GM21737 (cell line): ENCODE data around the gene RNF166.
"Not testable (repeated sequence)": the region's sequence is repeated elsewhere in the genome, so short reads cannot be mapped to it uniquely, and the experiment has no call there.

Experiments used
- ATAC-seq: cut with Tn5 transposase; IDR thresholded peaks from one replicate; pipeline ENCODE4 v1.9.1; 2021; ENCODE audit warnings: mild to moderate bottlenecking, moderate library complexity; ENCODE audit not compliant: unreplicated experiment

RNF166 gene

DNA sequence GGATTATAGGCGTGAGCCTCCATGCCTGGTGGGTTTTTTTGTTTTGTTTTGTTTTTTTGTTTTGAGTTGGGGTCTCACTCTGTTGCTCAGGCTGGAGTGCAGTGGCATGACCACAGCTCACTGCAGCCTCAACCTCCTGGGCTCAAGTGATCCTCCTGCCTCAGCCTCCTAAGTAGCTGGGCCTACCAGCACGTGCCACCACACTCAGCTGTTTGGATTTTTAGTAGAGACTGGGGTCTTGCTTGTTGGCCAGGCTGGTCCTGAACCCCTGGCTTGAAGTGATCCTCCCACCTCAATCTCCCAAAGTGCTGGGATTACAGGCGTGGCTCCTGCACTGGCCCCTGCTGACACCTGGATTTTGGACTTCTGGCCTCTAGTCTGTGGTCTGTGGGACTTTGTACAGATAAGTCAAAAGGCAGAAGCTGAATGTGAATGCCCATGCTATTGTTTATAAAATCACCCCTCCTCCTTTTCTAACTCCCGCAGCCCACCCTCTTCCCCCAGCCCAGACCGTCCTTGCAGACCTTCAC, 25.6 kb downstream of the RNF166 start:
- ATAC-seq, result no peak

DNA sequence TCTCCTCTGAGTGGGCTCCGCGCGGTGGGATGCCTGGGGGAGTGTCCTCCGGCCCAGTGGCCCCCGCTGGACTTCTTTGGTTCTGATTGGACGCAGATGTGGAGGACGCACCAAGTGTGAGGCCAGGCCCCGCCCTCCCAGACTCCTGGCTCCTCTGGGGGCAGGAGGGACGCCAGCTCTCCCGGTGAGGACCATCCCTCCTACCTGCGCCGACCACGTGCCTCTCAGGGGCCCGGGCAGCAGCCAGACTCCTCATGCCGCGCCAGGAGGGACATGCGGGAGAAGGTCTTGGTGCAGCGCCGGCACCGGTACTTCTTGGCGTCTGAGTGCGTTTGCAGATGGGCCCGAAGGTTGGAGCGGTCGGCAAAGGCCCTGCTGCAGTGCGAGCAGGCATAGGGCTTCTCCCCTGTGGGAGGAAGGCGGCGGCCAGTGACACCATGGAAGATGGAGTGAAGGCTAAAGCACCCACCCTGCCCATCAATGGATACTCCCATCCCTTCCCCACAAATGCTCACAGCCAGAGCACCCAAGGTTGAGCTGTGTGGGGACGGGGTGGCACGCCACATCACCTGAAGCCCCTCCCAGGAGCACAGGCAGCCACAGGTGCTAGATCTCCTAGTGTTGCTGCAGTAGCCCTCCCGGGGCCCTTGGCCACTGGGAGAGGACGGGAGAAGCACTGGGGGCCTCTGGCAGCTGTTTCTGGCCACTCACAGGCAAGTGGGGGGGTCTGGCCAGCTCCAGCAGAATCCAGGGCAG, 27.8 kb downstream of the RNF166 start:
- no peak for ATAC-seq

DNA sequence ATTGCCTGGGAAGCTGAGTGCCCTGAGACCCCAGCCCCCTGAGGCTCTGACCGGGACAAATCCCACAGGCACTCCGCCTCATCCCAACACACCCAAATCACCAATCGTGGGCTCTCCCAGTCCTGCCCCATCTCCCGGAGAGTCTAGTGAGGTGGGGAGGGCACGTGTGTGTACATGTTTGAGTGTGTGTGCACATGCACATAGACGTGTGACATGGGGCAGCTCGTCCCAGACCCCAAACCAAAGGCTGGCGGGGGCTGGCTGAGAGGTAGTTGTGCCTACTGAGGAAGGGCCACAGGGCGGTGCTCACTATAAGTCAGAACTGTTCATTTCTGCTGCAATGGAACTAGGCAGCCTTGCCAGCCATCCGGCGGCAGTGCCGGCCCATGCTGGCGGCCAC, 28.5 kb downstream of the RNF166 start:
- ATAC-seq, result no peak

DNA sequence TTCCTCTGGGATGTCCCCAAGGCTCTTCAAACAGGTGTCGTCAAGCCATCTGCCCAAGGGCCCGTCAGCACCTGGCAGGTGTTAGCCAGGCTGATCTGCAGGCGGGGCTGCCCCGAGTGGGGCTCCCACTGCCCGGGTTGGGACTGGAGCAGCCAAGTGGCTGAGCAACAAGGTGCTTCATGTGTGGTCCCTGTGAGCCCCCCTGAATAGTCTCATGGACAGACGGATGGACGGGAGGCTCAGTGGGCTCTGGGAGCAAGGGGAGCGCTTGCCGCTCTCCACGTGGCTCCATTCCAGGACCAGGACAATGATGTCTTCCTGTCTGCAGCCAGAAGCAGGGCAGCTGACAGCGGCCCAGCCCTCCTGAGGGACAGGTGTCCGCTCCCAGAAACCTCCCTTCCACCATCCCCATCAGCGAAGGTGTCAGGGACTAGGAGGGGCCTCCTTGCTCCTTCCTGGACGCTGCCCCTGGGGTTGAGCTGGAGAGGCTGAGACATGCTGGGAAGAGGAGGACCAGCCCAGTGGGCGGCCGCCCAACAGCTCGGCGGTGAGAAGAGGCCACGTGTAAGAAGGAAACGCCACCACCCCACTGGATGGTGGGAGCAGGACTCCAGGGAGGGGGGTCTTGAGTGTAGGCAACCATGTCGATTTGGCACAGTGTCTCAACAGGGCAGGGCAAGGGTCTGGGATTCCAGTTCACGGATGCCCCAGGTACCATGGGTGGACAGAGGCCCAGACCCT, 29.5 kb downstream of the RNF166 start:
- ATAC-seq, result no peak

DNA sequence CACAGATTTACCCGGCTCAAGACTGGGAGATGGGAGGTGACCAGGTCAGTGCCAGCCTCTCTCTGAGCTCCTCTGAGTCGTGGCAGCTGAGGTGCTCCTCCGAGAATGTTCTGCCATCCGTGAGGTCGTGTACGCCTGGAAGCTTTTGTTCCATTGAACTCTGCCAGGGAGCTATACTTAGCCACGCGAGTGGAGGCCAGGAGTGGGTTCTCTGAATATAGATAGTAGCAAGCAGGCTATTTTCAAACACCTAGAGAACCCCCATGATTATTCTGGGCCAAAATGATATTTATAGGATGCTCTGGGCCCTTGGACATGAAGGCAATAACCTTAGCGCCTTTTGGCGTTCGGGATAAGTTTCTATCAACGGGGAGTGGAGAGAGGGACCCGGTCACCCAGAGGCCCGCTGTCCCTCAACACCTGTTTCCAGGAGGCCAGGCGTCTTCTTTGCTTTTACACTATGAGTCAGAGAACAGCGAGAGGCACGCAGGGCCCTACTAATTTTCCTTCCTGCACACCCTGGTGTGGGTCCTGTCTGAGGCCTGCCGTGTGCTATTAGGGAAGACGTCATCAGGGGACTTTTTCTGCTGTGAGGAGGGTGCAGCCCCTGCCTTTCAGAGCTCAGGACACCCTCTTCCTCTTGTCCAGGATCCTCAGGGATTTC, 32.4 kb downstream of the RNF166 start:
- ATAC-seq, result no peak

DNA sequence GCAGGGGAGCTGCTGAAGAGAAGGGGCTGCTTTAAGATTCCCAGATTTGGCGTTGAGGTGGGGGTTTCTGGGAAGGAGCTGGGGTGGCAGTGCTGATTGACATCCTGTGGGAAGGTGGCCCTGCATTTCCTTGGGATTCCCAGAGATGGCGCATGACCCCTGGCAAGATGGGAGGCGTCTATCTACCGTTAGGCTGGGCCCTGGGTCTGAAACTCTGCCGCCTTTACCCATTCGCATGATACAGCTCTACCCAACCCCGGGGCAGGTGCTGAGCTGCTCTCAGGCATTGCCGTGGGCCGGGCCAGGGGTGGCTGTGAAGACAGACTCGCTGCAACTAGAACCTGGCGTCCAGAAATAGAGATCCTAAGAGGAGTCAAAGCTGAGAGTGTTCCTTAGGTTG, 33.4 kb downstream of the RNF166 start:
- no peak for ATAC-seq

DNA sequence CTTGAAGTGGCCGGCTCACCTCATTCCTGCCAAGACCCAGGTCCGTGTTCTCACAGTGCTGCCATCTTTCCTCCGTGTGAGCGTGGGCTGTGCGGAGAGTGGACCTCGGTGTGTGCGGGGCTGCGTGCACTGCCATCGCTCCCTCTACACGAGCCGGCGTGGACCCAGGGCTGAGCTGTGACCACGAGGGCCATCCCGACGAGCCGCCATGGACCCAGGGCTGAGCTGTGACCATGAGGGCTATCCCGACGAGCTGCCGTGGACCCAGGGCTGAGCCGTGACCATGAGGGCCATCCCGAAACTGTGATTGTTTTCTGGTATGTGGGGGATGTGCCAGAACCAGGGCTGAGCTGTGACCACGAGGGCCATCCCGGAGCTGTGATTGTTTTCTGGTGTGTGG, 34.4 kb downstream of the RNF166 start:
- ATAC-seq, result no peak

DNA sequence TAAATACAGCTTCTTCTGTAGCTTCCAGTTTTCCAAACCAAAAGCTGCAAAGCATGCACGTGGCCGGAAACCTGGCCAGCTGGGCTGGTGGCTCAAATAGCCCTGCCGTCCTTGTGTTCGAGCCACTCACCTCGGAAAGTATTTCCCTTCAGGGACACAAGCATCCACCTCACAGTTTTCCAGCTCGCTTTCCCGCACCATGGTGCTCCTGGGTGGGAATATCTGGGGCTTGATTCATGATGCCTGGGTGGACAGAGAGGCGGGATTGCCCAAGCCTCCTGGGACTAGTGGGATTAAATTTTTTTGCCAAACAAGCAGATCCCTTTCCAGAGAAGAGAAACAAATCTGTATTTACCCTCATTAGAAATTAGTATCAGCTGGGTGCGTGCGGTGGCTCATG, 36.2 kb downstream of the RNF166 start:
- no peak for ATAC-seq

DNA sequence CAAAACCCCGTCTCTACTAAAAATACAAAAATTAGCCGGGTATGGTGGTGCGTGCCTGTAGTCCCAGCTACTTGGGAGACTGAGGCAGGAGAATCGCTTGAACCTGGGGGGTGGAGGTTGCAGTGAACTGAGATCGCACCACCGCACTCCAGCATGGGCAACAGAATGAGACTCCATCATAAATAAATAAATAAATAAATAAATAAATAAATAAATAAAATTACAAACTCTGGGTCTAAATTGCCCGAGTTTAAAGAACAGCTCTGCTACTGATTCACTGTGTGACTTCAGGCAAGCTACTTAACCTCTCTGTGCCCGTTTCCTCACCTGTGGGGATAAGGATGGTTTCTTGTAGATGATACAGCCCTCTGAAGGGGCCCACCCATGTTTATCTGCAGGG, 36.7 kb downstream of the RNF166 start:
- ATAC-seq, result not testable (repeated sequence)

DNA sequence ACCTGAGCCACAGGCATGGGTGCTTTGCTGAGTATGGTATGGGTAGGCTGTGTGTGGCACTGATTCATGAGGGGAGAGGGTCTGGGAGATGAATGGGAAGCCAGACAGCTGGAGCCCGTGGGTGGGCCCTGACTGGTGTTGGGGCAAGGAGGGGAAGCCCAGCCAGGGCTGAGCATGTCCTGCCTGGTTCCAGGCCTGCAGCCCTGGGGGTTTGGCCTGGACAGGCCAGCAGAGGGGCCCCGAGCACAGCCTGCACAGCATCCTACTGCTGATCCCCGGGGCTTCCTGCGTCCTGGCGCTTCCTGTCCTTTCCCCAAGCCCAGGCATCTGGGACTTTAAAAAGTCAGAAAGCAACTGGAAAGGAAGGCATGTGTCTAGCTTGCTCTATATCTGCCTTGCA, 38.7 kb downstream of the RNF166 start:
- no peak for ATAC-seq

DNA sequence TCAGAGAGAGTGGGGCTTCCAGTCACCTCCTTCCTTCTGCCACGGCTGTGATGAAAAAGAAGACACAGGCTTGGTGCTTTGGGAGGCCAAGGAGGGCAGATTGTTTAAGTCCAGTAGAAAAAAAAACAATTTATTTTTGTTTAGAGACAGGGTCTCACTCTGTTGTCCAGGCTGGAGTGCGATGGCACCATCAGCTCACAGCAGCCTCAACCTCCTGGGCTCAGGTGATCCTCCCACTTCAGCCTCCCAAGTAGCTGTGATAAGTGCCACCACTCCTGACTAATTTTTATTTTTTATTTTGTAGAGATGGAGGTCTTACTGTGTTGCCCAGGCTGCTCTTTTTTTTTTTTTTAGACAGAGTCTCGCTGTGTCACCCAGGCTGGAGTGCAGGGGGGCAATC, 40.6 kb downstream of the RNF166 start:
- no peak for ATAC-seq

DNA sequence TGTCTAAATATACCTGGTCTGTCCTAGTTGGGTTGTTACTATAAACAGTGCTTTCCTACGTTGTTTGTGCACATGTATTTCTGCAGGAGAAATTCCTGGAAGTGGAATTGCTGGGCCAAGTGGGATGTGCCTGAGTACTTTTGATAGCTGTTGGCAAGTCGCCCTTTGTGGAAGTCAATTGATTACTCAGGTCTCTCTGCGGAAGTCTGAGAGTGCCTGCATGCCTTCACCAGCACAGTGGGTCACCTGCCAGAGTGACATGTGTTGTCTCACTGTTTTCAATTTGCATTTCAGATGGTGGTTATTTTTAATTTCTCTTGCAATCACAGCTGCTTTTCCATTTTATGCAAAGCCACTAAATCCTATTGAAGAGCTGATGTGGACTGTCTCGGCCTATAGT, 41.1 kb downstream of the RNF166 start:
- no peak for ATAC-seq

DNA sequence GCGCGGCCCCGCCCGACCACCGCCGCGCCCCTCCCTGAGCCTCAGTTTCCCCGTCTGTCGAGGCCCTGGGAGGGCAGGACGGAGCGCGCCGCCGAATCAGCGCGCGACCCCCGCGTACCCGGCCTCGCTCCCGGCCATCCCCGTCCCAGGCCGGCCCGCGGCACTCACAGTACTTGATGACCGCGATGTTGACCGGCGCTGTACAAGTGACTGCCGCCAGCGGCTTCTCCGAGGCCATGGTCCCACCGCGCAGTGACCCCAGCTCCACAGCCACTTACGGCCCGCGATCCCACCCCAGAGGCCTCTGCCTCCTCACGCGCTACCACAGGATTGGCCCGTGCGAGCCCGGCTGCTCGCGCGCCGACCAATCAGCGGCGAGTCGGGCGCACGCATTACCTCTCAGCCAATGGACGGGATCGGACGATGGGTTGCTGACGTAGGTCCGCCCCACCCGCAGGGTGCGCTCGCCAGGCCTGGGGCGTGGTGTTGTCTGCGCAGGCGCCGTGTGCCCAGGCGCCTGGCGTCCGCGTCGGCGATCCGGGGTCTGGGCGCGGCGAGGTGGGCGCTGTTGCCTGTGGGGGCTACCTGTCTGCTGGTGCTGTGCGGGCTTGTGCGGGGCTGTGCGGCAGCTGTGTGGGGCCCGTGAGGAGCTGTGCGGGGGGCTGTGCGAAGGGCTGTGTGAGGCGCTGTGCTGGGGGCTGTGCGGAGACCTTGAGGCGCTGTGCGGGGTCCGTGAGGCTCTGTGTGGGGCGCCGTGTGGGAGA, 43.2 kb downstream of the RNF166 start, which contains the start of gene MVD:
MVD (minus strand) TSS at position 249 of the 764 bp plus-strand sequence; CDS start at position 238, 11 bp downstream.
- ATAC-seq, result peak; percentile 93

DNA sequence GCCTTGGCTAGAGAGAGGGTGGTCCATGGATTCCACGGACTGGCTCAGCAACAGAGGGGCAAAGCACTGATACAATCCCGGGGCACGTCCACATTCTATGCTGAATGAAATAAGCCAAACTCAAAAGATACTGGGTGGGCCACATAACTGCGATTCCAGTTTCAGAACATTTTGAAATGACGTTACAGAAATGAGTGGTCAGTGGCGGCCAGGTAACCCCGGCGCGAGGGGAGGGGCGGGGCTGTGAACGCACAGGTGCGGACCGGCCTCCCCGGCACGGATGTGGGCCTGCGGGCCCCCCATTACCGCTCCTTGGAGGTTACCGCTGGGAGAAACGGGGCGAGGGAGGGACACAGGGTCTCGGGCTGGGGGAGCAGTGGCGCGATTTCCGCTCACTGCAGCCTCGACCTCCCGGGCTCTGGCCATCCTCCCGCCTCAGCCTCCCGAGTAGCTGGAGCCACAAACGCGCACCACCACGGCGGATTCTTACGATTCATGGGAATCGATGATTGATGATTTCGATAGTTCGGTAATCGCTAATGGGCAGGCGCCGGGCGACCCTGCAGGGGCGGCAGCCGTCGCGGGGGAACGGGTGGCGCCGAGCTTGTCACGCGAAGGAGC, 43.9 kb downstream of the RNF166 start:
- peak; percentile 1 for ATAC-seq

DNA sequence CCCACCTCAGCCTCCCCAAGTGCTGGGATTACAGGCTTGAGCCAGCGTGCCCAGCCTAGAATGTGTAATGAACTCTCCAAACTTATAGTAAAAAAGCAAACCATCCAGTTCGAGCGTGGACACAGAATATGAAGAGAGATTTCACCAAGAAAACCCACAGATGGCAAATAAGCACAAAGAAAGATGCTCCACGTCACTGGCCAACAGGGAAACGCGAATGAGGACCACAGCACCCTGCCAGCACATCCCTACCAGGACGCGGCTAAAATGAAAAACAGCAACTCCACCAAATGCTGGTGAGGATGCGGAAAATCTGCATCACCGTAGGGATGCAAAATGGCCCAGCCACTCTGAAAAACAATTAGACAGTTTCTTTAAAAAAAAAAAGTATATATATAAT, 44.7 kb downstream of the RNF166 start:
- ATAC-seq, result no peak

DNA sequence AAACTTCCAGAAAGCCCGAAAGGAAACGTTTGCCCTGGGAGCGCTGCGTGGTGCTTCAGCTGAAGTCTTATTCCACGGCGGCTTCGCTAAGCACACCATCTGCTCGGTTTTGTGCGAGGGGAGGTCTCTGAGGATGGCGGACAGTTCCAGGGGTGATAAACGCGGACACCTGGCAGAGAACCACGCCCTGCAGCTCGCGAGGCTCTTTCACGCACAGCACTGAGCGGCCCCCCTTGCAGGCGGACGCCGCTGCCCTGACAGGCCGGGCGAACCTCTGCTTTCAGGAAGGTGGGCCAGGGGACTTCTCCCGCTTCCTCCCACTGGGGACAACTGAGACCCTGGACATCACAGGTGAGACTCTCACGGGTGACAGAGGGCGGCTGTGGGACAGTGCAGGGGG, 47.0 kb downstream of the RNF166 start:
- no peak for ATAC-seq

DNA sequence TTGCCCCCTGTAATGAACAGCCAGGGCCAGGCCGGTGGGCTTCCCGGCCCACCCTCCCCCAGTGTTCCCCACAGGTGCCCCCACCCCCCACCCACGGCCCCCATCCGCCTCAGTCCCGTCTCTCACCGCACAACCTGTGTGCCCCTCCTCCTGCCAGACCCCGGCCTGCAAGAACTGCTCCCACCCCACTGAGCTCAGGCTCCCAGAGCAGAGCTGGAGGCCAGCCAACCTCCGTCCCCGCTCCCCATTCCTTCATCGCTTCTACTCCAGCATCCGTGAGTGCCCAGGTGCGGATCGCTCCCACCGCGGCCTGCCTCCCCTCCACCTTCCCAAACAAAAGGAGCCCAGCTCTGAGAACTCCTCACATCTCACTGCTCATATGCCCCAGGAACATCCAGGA, 47.5 kb downstream of the RNF166 start:
- no peak for ATAC-seq

DNA sequence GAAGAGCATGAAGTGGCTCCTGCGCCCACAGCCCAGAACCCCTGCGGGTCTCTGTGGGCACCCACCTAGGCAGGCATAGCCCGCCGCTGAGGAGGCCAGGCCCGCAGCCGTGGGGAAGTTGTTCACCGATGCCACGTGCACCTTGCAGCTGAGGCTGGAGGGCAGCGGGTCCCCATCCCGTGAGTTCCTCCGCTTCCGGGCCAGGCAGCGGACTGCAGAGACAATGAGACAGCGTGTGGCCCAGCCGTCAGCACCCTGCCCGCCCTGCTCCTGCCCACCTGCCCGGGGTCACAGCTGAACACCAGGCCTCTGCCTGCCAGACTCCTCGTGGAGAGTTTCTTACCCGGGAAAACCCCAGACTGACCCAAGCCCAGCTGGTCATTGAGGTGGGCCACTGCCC, 48.8 kb downstream of the RNF166 start:
- ATAC-seq, result no peak

DNA sequence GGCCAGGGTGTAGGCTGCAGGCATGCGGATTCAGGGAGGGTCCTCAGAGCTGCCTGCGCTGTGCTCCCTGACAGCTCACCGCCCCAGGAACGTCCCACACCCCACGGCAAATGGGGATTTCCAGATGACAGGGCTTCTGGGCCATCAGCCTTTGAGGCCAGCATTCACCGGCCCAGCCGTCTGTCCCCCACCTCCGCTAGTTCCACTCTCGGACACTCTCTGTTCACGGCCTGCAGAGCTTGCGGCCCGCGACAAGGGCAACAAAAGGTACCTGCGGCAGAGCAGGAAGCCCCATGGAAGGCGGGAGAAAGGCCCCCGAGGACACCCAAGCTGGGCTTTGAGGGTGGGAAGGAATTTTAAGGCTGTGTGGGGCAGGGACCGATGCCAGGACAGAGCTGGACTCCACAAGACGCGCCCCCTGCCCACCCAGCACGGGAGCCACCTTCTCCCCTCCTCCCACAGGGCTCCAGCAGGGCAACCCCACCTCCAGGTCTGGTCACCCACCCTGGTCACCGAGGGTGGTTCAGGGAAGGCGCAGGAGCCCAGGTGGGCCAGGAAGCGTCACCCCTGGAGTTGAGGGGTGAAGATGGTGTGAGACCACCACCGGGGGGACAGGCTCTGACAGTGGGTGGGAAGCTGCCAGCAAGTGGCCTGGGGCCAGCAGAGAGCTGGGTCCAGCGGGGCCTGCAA, 49.8 kb downstream of the RNF166 start:
- ATAC-seq, result no peak

DNA sequence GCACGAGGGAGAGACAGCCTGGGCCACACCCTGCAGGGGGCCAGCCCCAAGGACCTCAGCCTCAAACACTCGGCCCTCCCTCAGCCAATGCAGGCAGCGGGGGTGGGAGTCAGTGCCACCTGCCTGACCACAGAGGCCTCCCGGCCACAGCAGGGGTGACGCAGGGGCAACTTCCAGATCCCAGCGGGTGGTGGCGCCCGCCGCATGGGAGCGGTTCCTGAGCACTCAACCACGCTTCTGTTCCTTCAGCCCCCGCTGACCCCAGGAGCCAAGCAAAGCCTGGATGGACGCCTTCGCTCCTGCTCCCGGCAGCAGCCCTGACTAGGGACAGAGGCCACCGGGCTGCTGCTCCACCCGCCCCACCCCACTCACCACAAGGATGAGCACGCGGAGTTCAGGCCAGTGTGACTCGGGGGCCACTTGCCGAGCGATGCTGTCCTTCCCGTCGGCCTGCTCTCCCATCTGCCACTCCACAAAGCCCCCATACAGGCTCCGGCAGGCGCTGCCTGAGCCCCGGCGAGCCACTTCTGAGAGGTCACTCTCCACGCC, 50.4 kb downstream of the RNF166 start:
- ATAC-seq, result no peak
